Upper lobe of left lung (tissue), 4 donors: ENCODE data around the gene ANKDD1A.

Experiments
- CTCF ChIP-seq, 6 experiments: fragments of 450-650 bp in 4 of 6; fragments of 200-600 bp in 2 of 6; sonication (generic) in 2 of 6; IDR thresholded peaks; one replicate each; pipeline ENCODE4 v1.5.1; 2016 to 2019; ENCODE audit warnings: antibody characterized with exemption in 6 of 6
- EP300 ChIP-seq, 4 donors: sonication (generic); formaldehyde crosslinking; IDR thresholded peaks; one replicate each; pipeline ENCODE4 v1.5.1; 2017; ENCODE audit warnings: antibody characterized with exemption in 4 of 4, control low read depth in 2 of 4
- POLR2A ChIP-seq, 4 donors: fragments of 450-650 bp; IDR thresholded peaks; one replicate each; pipeline ENCODE4 v1.5.1; 2016 to 2017; ENCODE audit warnings: antibody characterized with exemption in 4 of 4, mild to moderate bottlenecking in 2 of 4
- POLR2AphosphoS5 ChIP-seq, 2 donors: sonication (generic); formaldehyde crosslinking; IDR thresholded peaks; one replicate each; pipeline ENCODE4 v1.5.1; 2017; ENCODE audit warnings: antibody characterized with exemption in 2 of 2

- TF ChIP-seq CTCF (IDR thresholded peaks at IDR 0.05) (no peak), POLR2AphosphoS5 (IDR thresholded peaks at IDR 0.05) (peak; percentile 64 to 97), POLR2A (IDR thresholded peaks at IDR 0.05) (peak in 1 of 4 donors; percentile 49), EP300 (IDR thresholded peaks at IDR 0.05) (peak in 2 of 4 donors; percentile 59 to 65)
Observed at GRCh38 chr15:64878705-64879104, 33.0 kb upstream of the ANKDD1A start.
